Activated CD4-positive, alpha-beta memory T cell treated with anti-CD3 and anti-CD28 coated beads, Interleukin-2, amount 10 ng/mL, durations not matched to agents 7 days and 5 days (primary cell): ENCODE measurements around the gene MAPK1. TPM values are rescaled to one million over a fixed set of nuclear protein-coding genes. Genes with fewer than 3 reads are reported as not detected.
"Not testable (repeated sequence)": the region's sequence is repeated elsewhere in the genome, so short reads cannot be mapped to it uniquely, and the experiment has no call there.

Experiments
- CTCF ChIA-PET: fragments of 350-600 bp; sonication (Branson Sonifier 250); formaldehyde crosslinking; loops from one replicate; lab custom pipeline; 2021; ENCODE audit warnings: antibody characterized with exemption, inconsistent platforms; lab: Charles Lee
- POLR2A ChIA-PET: fragments of 350-600 bp; sonication (Branson Sonifier 250); formaldehyde crosslinking; loops from one replicate; lab custom pipeline; 2021; ENCODE audit warnings: antibody characterized with exemption; lab: Charles Lee
- DNase-seq: peaks from one replicate; pipeline ENCODE4 v3.0.0-alpha.2; 2020
- H3K27ac Mint-ChIP-seq: one replicate; pipeline ENCODE4 v1.8.0; 2021; ENCODE audit warnings: mild to moderate bottlenecking, mixed read lengths
- H3K27me3 Mint-ChIP-seq: one replicate; pipeline ENCODE4 v1.8.0; 2021; ENCODE audit warnings: mixed read lengths
- H3K36me3 Mint-ChIP-seq: one replicate; pipeline ENCODE4 v1.8.0; 2021; ENCODE audit warnings: low read depth, mixed read lengths
- H3K4me1 Mint-ChIP-seq: one replicate; pipeline ENCODE4 v1.8.0; 2021; ENCODE audit warnings: mixed read lengths
- H3K4me3 Mint-ChIP-seq: one replicate; pipeline ENCODE4 v1.8.0; 2021; ENCODE audit warnings: mild to moderate bottlenecking, mixed read lengths
- H3K9me3 Mint-ChIP-seq: one replicate; pipeline ENCODE4 v1.8.0; 2021; ENCODE audit warnings: mixed read lengths
- total RNA-seq, 2 experiments: library from RNA; stranded (reverse); gene quantifications; one replicate each; pipeline ENCODE4 v1.2.3, GENCODE V29; 2021

The MAPK1 gene
- total RNA-seq, 2 experiments from 2014 or later, result 97.6 to 99.5 TPM

- ChIA-PET CTCF (no interaction called here), POLR2A (no interaction called here)
- DNase-seq, result no peak
- H3K4me3 Mint-ChIP-seq, result no peak overlapping the region
- no peaks in the 10 kb centered on the region for H3K9me3 Mint-ChIP-seq
- H3K36me3 Mint-ChIP-seq, result peaks cover 20% of the 10 kb centered on the region
- H3K27me3 Mint-ChIP-seq, result no peaks in the 10 kb centered on the region
- H3K4me1 Mint-ChIP-seq, result peaks cover 44% of the 10 kb centered on the region
- peak overlapping the region; percentile 3 for H3K27ac Mint-ChIP-seq
Observed at GRCh38 chr22:21818487-21819182, 48.8 kb downstream of the MAPK1 start.

GRCh38 chr22:21817497-21817853 lies 50.0 kb downstream of the MAPK1 start:
- not testable (repeated sequence) for H3K27me3 Mint-ChIP-seq, DNase-seq, H3K9me3 Mint-ChIP-seq, H3K4me3 Mint-ChIP-seq
- Mint-ChIP-seq H3K36me3 (peaks cover 20% of the 10 kb centered on the region), H3K4me1 (peaks cover 40% of the 10 kb centered on the region), H3K27ac (peak overlapping the region; percentile 78)
- ChIA-PET CTCF (interaction anchor here (1.2 kb wide), 1 partner anchor 21 kb away, joined by 4 read pairs; no protein-coding TSS in a partner anchor), POLR2A (interaction anchor here (1.2 kb wide), 1 partner anchor 50 kb away, joined by 6 read pairs; the partner anchor contains the start of gene MAPK1)

DNA sequence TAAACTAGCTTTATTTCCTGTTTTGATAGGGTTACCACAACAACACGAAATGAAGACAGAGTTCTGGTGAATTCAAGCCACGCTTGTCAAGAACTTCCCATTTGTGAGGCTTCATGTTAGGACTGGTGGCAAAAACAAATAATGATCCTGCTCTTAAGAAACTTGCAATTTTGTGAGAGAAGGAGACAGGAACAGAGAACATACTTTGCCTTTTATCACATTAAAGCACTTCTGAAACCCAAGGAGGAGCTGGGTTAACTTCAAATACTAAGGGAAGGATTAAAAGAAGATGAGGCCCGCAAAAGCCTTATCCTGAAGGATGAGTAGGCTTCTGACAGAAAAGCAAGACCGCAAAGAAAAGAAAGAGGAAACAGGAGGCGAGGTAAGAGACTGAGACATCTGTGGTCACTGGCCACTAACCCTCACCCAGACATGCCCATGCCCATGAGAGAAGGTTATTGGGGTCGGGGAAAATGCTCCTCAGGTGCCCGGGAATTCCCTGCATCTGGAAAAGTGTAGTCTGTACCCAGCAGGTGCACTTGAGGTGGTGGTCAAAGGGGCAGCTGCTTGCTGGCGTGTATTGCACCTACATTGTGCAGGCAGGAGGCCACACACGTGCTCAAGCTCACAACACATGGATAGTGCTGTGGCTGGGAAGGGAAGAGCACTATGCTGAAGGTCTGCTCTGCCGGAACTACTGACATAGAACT lies 50.5 kb downstream of the MAPK1 start:
- H3K4me1 Mint-ChIP-seq, result peaks cover 40% of the 10 kb centered on the region

DNA sequence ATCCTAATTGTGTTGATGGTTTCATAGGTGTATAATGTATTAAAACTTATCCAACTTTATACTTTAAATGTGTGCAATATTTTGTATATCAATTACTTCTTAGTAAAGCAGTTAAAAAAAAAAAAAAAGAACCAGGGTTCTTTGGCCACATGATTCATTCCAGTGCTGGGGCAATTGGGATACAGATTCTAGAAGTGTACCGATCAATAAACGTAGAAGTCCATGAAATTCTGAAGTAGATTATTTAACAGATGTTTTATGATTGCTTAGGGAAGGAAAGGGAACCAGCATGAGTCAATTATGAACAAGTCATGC lies 51.0 kb downstream of the MAPK1 start:
- POLR2A ChIA-PET, result interaction anchor here (0.8 to 1.2 kb wide), 4 partner anchors 10 to 60 kb away, joined by 3 to 6 read pairs (median 4); partner anchors contain the start of gene MAPK1
- Mint-ChIP-seq H3K27me3 (no peaks in the 10 kb centered on the region), H3K4me1 (peaks cover 39% of the 10 kb centered on the region), H3K27ac (peak overlapping the region; percentile 78), H3K9me3 (no peaks in the 10 kb centered on the region), H3K36me3 (peaks cover 18% of the 10 kb centered on the region), H3K4me3 (peak overlapping the region; percentile 36)
- CTCF ChIA-PET, result interaction anchor here (1.2 kb wide), 1 partner anchor 22 kb away, joined by 4 read pairs; no protein-coding TSS in a partner anchor
- DNase-seq, result no peak

More for the DNA sequence above, 50.5 kb downstream of the MAPK1 start:
- no peaks in the 10 kb centered on the region for H3K27me3 Mint-ChIP-seq
- POLR2A ChIA-PET, result interaction anchor here (0.8 to 1.2 kb wide), 4 partner anchors 9 to 60 kb away, joined by 3 to 6 read pairs (median 4); partner anchors contain the start of gene MAPK1
- H3K36me3 Mint-ChIP-seq, result peaks cover 20% of the 10 kb centered on the region
- peak; percentile 34 for DNase-seq
- no peaks in the 10 kb centered on the region for H3K9me3 Mint-ChIP-seq
- CTCF ChIA-PET, result interaction anchor here (1.2 kb wide), 1 partner anchor 22 kb away, joined by 4 read pairs; no protein-coding TSS in a partner anchor
- peak overlapping the region; percentile 78 for H3K27ac Mint-ChIP-seq
- H3K4me3 Mint-ChIP-seq, result peak overlapping the region; percentile 36

- no peak for DNase-seq
- Mint-ChIP-seq H3K4me1 (peaks cover 38% of the 10 kb centered on the region), H3K9me3 (no peaks in the 10 kb centered on the region), H3K4me3 (no peak overlapping the region), H3K36me3 (peaks cover 13% of the 10 kb centered on the region), H3K27ac (peak overlapping the region; percentile 35), H3K27me3 (no peaks in the 10 kb centered on the region)
- POLR2A ChIA-PET, result interaction anchor here (0.8 to 1.2 kb wide), 4 partner anchors 10 to 61 kb away, joined by 3 to 6 read pairs (median 4); partner anchors contain the start of gene MAPK1
- CTCF ChIA-PET, result interaction anchor here (1.2 kb wide), 1 partner anchor 23 kb away, joined by 4 read pairs; no protein-coding TSS in a partner anchor
Observed at GRCh38 chr22:21815958-21816357, 51.5 kb downstream of the MAPK1 start.

DNA sequence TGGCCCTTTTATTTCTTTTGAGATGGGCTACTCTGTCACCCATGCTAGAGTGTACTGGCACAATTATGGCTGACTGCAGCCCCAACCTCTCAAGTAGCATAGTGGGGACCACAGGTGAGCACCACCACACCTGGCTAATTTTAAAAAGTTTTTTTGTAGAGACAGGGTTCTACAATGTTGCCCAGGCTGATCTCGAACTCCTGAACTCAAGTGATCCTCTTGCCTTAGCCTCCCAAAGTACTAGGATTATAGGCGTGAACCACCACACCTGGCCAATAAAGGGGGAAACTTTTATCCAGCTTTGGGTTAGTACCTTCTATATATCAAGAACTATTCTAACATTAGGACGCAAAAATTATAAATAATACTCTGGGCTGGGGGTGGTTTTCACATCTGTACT lies 52.1 kb downstream of the MAPK1 start:
- Mint-ChIP-seq H3K4me1 (peaks cover 36% of the 10 kb centered on the region), H3K27ac (no peak overlapping the region), H3K9me3 (no peaks in the 10 kb centered on the region), H3K4me3 (no peak overlapping the region), H3K36me3 (peaks cover 13% of the 10 kb centered on the region), H3K27me3 (no peaks in the 10 kb centered on the region)
- ChIA-PET POLR2A (no interaction called here), CTCF (interaction anchor here (0.9 kb wide), 1 partner anchor 36 kb away, joined by 3 read pairs; no protein-coding TSS in a partner anchor)
- no peak for DNase-seq

DNA sequence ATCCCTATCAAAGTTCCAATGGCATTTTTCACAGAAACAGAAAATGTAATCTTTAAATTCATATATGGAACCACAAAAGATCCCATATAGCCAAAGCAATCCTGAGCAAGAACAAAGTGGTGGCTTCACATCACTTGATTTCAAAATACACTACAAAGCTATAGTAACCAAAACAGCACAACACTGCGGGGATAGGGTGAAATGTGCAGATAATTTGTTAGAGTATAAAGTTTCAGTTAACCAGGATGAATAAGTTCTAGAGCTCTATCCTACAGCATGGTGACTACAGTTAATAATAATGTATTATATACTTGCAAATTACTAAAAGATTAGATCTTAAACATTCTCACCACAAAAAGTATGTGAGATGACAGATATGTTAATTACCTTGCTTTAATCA lies 55.5 kb downstream of the MAPK1 start:
- no peaks in the 10 kb centered on the region for H3K27me3 Mint-ChIP-seq
- no peak overlapping the region for H3K27ac Mint-ChIP-seq
- H3K36me3 Mint-ChIP-seq, result peaks cover 18% of the 10 kb centered on the region
- H3K4me3 Mint-ChIP-seq, result no peak overlapping the region
- ChIA-PET CTCF (interaction anchor here (1.0 kb wide), 1 partner anchor 23 kb away, joined by 3 read pairs; no protein-coding TSS in a partner anchor), POLR2A (no interaction called here)
- H3K9me3 Mint-ChIP-seq, result no peaks in the 10 kb centered on the region
- no peak for DNase-seq
- peaks cover 13% of the 10 kb centered on the region for H3K4me1 Mint-ChIP-seq

- POLR2A ChIA-PET, result interaction anchor here (0.6 kb wide), 1 partner anchor 72 kb away, joined by 4 read pairs; the partner anchor contains the start of gene YPEL1
Observed at GRCh38 chr22:21807544-21808529, 59.6 kb downstream of the MAPK1 start.

GRCh38 chr22:21805325-21805724 lies 62.1 kb downstream of the MAPK1 start:
- H3K9me3 Mint-ChIP-seq, H3K4me3 Mint-ChIP-seq, POLR2A ChIA-PET, DNase-seq, H3K27me3 Mint-ChIP-seq, H3K27ac Mint-ChIP-seq, CTCF ChIA-PET, H3K4me1 Mint-ChIP-seq: not testable (repeated sequence)
- peaks cover 61% of the 10 kb centered on the region for H3K36me3 Mint-ChIP-seq

More at GRCh38 chr22:21807544-21808529, 59.6 kb downstream of the MAPK1 start:
- no peak overlapping the region for H3K4me3 Mint-ChIP-seq
- no peak overlapping the region for H3K27ac Mint-ChIP-seq
- no peak for DNase-seq
- H3K4me1 Mint-ChIP-seq, result no peaks in the 10 kb centered on the region
- CTCF ChIA-PET, result interaction anchor here (0.5 kb wide), 1 partner anchor 59 kb away, joined by 3 read pairs; no protein-coding TSS in a partner anchor
- no peaks in the 10 kb centered on the region for H3K9me3 Mint-ChIP-seq
- peaks cover 40% of the 10 kb centered on the region for H3K36me3 Mint-ChIP-seq
- no peaks in the 10 kb centered on the region for H3K27me3 Mint-ChIP-seq

DNA sequence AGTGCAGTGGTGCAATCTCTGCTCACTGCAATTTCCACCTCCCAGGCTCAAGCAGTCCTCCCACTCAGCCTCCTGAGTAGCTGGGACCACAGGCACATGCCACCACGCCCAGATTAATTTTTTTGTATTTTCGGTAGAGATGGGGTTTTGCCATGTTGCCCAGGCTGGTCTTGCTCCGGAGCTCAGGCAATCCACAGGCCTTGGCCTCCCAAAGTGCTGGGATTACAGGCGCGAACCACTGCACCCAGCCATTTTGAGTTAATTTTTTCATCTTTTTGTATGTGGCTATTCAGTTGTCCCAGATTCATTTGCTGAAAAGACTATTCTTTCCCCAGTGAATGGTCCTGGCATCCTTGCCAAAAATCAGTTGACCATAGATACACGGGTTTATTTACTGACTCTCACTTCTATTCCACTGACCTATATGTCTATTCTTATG lies 63.6 kb downstream of the MAPK1 start:
- H3K27ac Mint-ChIP-seq, result no peak overlapping the region
- H3K27me3 Mint-ChIP-seq, result no peaks in the 10 kb centered on the region
- POLR2A ChIA-PET, result no interaction called here
- H3K36me3 Mint-ChIP-seq, result peaks cover 68% of the 10 kb centered on the region
- H3K9me3 Mint-ChIP-seq, result no peaks in the 10 kb centered on the region
- H3K4me1 Mint-ChIP-seq, result no peaks in the 10 kb centered on the region
- H3K4me3 Mint-ChIP-seq, result no peak overlapping the region
- DNase-seq, result no peak
- CTCF ChIA-PET, result no interaction called here

GRCh38 chr22:21802673-21803072 lies 64.8 kb downstream of the MAPK1 start:
- H3K9me3 Mint-ChIP-seq, result no peaks in the 10 kb centered on the region
- CTCF ChIA-PET, result no interaction called here
- DNase-seq, result no peak
- POLR2A ChIA-PET, result no interaction called here
- H3K4me1 Mint-ChIP-seq, result no peaks in the 10 kb centered on the region
- no peak overlapping the region for H3K4me3 Mint-ChIP-seq
- H3K27ac Mint-ChIP-seq, result no peak overlapping the region
- peaks cover 74% of the 10 kb centered on the region for H3K36me3 Mint-ChIP-seq
- H3K27me3 Mint-ChIP-seq, result no peaks in the 10 kb centered on the region

GRCh38 chr22:21802056-21802455 lies 65.4 kb downstream of the MAPK1 start:
- Mint-ChIP-seq H3K27ac (no peak overlapping the region), H3K4me1 (no peaks in the 10 kb centered on the region), H3K9me3 (no peaks in the 10 kb centered on the region), H3K36me3 (peaks cover 72% of the 10 kb centered on the region), H3K4me3 (no peak overlapping the region), H3K27me3 (no peaks in the 10 kb centered on the region)
- ChIA-PET POLR2A (no interaction called here), CTCF (no interaction called here)
- no peak for DNase-seq
